Left lung (tissue), 10 donors: ENCODE results near the gene NKX2-2. TPM values are rescaled to one million over a fixed set of nuclear protein-coding genes. Genes with fewer than 3 reads are reported as not detected.

ENCODE experiments used
- ATAC-seq: fragments of 200-7000 bp; cut with Tn5 transposase; one replicate; pipeline ENCODE4 v1.9.1; 2020; ENCODE audit warnings: moderate library complexity
- DNase-seq, 4 donors: peaks; one replicate each; pipeline ENCODE4 v3.0.0-alpha.2; 2013 to 2020
- H3K27ac ChIP-seq, 2 donors: fragments of 200-600 bp; sonication (generic) in 1 of 2; one replicate each; pipeline versions ENCODE4 v1.5.0 to v1.8.0; 2020 to 2021
- H3K27me3 ChIP-seq, 2 donors: fragments of 200-600 bp; sonication (generic) in 1 of 2; one replicate each; pipeline versions ENCODE4 v1.5.0 to v1.8.0; 2020 to 2021
- H3K36me3 ChIP-seq, 2 donors: fragments of 200-600 bp; sonication (generic) in 1 of 2; one replicate each; pipeline versions ENCODE4 v1.5.0 to v1.8.0; 2020 to 2021
- H3K4me1 ChIP-seq, 2 donors: fragments of 200-600 bp; one replicate each; pipeline ENCODE4 v1.8.0; 2021
- H3K4me3 ChIP-seq, 2 donors: fragments of 200-600 bp; sonication (generic) in 1 of 2; one replicate each; pipeline versions ENCODE4 v1.5.0 to v1.8.0; 2020 to 2021; ENCODE audit warnings: mild to moderate bottlenecking in 1 of 2
- H3K9me3 ChIP-seq, 2 donors: fragments of 200-600 bp; sonication (generic) in 1 of 2; one replicate each; pipeline versions ENCODE4 v1.5.0 to v1.8.0; 2020 to 2021
- CTCF ChIP-seq, 2 donors: fragments of 200-600 bp; sonication (generic) in 1 of 2; IDR thresholded peaks; one replicate each; pipeline versions ENCODE4 v1.5.0 to v1.8.0; 2021; ENCODE audit warnings: antibody characterized with exemption in 2 of 2
- intact Hi-C, 2 donors: fragments of 100-400 bp; cut with DNase I; formaldehyde crosslinking; loops; one replicate each; pipeline versions ENCODE4 v1.11.2 to v1.14.2; 2022
- polyA plus RNA-seq, 6 donors: library from polyadenylated mRNA; unstranded; fragments of 120-200 nt; gene quantifications; one replicate each; pipeline ENCODE4 v1.2.1, GENCODE V29; 2013; ENCODE audit not compliant: insufficient read length in 6 of 6
- total RNA-seq, 2 donors: library from RNA; stranded (reverse); fragmentation: NEBNext Ultra II Directional; extraction: Animal tissue kit (Norgen Biotek cat#: 25700); gene quantifications; one replicate each; pipeline ENCODE4 v1.2.1, GENCODE V29; 2021
- donor health status: DM: no; HTN: yes; CAD: no.
- donor health status: DM: no; HTN: no; CAD: no.

Gene NKX2-2
- total and polyA plus RNA-seq, 8 donors, result 0.11 to 0.24 (median 0.15) TPM; not detected in 2

- no peaks in the 10 kb centered on the region for H3K36me3 ChIP-seq
- peaks cover 100% of the 10 kb centered on the region in 2 donors for H3K27me3 ChIP-seq
- intact Hi-C loops, result no loop called here
- ATAC-seq (peak; percentile 92), DNase-seq (peak in 2 of 4 donors; percentile 69 to 77)
- H3K27ac ChIP-seq, result no peak overlapping the region
- H3K4me1 ChIP-seq, result peaks cover 10 to 27% of the 10 kb centered on the region in 2 donors
- no peaks in the 10 kb centered on the region for H3K9me3 ChIP-seq
- no peak for TF ChIP-seq CTCF (IDR thresholded peaks at IDR 0.05)
- no peak overlapping the region for H3K4me3 ChIP-seq
Measured at GRCh38 chr20:21518292-21518991, 4.6 kb upstream of the NKX2-2 start.

GRCh38 chr20:21517566-21518277, 3.9 kb upstream of the NKX2-2 start:
- Histone ChIP-seq H3K4me1 (peaks cover 7 to 33% of the 10 kb centered on the region in 2 donors), H3K27me3 (peaks cover 100% of the 10 kb centered on the region in 2 donors), H3K9me3 (no peaks in the 10 kb centered on the region), H3K27ac (no peak overlapping the region), H3K4me3 (no peak overlapping the region), H3K36me3 (no peaks in the 10 kb centered on the region)
- no peak for TF ChIP-seq CTCF (IDR thresholded peaks at IDR 0.05)
- peak; percentile 4 for ATAC-seq
- intact Hi-C loops, result no loop called here
- DNase-seq, result peak in 1 of 4 donors; percentile 53

- intact Hi-C loops, result no loop called here
- ATAC-seq (no peak), DNase-seq (peak in 1 of 4 donors; percentile 43)
- Histone ChIP-seq H3K9me3 (no peaks in the 10 kb centered on the region), H3K4me1 (peaks cover 6 to 33% of the 10 kb centered on the region in 2 donors), H3K27ac (no peak overlapping the region), H3K36me3 (no peaks in the 10 kb centered on the region), H3K27me3 (peaks cover 100% of the 10 kb centered on the region in 2 donors), H3K4me3 (no peak overlapping the region)
- no peak for TF ChIP-seq CTCF (IDR thresholded peaks at IDR 0.05)
Measured at GRCh38 chr20:21516861-21517565, 3.1 kb upstream of the NKX2-2 start.

- peaks cover 6 to 35% of the 10 kb centered on the region in 2 donors for H3K4me1 ChIP-seq
- no peak for TF ChIP-seq CTCF (IDR thresholded peaks at IDR 0.05)
- intact Hi-C loops, result no loop called here
Measured at GRCh38 chr20:21516180-21516567, 2.3 kb upstream of the NKX2-2 start.

More at GRCh38 chr20:21516180-21516567, 2.3 kb upstream of the NKX2-2 start:
- H3K36me3 ChIP-seq, result no peaks in the 10 kb centered on the region
- DNase-seq (no peak), ATAC-seq (no peak)
- no peak overlapping the region for H3K4me3 ChIP-seq
- no peak overlapping the region for H3K27ac ChIP-seq
- H3K9me3 ChIP-seq, result no peaks in the 10 kb centered on the region
- H3K27me3 ChIP-seq, result peaks cover 99 to 100% of the 10 kb centered on the region in 2 donors
